ENCODE measurements around the gene HIPK1. TPM values are rescaled to one million over a fixed set of nuclear protein-coding genes. Genes with fewer than 3 reads are reported as not detected.

HIPK1 gene
- total and polyA plus RNA-seq, 2 of the 13 experiments (the other 11 are each of a cell fraction or from before 2014, with no cell fraction given), result 20.8 to 33.4 TPM

- DNase-seq (ENCODE audit: low spot score) (no peak), ATAC-seq (no peak), FAIRE-seq (no peak)
- Histone ChIP-seq H3K9ac (ENCODE audit: insufficient read depth, low read depth, low read length) (no peak overlapping the region), H3K4me3 (replicated peaks in 1 of 3; ENCODE audit: insufficient read depth in 1 of 3, low read depth in 2 of 3, low read length in 3 of 3) (no peak overlapping the region), H3K9me3 (ENCODE audit: low read length) (no peaks in the 10 kb centered on the region), H3K36me3 (replicated peaks in 1 of 2; ENCODE audit: control insufficient read depth in 1 of 2, insufficient read depth in 2 of 2, low read length in 2 of 2) (no peaks in the 10 kb centered on the region), H3K27me3 (ENCODE audit: control insufficient read depth in 1 of 2, insufficient read depth in 2 of 2, low read length in 2 of 2) (no peaks in the 10 kb centered on the region; a peak in 1 of 5 replicates), H2AFZ (ENCODE audit: low read length) (no peak overlapping the region), H4K20me1 (ENCODE audit: insufficient read depth, low read length) (no peaks in the 10 kb centered on the region), H3K27ac (ENCODE audit: extremely low read length, insufficient read depth, low read length) (no peak overlapping the region), H3K4me1 (ENCODE audit: insufficient read depth, low read length) (no peaks in the 10 kb centered on the region), H3K4me2 (ENCODE audit: low read depth, low read length) (no peak overlapping the region), H3K79me2 (ENCODE audit: insufficient read depth, low read length) (no peaks in the 10 kb centered on the region)
- intact Hi-C loops (cut with micrococcal nuclease; ENCODE audit: unreplicated experiment) (no loop called here), in situ Hi-C loops (cut with HindIII; ENCODE audit: extremely low pct_ligation_motif_present, low pct_unique_long_range_greater_than_20kb) (no loop called here)
- ChIA-PET POLR2A (no interaction called here), CTCF (ENCODE audit: low intra/inter-chr PET ratio, low total read pairs) (no interaction called here)
- TF ChIP-seq ZNF563 (CRISPR knock-in tag; IDR thresholded peaks at IDR 0.05) (no peak), ZNF264 (CRISPR knock-in tag; IDR thresholded peaks at IDR 0.05) (no peak), CERS6 (CRISPR knock-in tag; IDR thresholded peaks at IDR 0.05) (no peak), ZNF276 (CRISPR knock-in tag; IDR thresholded peaks at IDR 0.05; ENCODE audit: low read depth) (no peak), ZNF670 (CRISPR knock-in tag; IDR thresholded peaks at IDR 0.05; ENCODE audit: borderline replicate concordance) (no peak), PRPF4 (IDR thresholded peaks at IDR 0.05; ENCODE audit: low read depth, low read length, poor library complexity, severe bottlenecking) (no peak), HOXA9 (CRISPR knock-in tag; IDR thresholded peaks at IDR 0.05; ENCODE audit: borderline replicate concordance) (no peak), PAWR (CRISPR knock-in tag; IDR thresholded peaks at IDR 0.05; ENCODE audit: borderline replicate concordance) (no peak), FIP1L1 (IDR thresholded peaks at IDR 0.05; ENCODE audit: borderline replicate concordance, insufficient read depth, low read depth, low read length) (no peak), MEF2D (CRISPR knock-in tag; IDR thresholded peaks at IDR 0.05) (no peak), MAFG (CRISPR knock-in tag; IDR thresholded peaks at IDR 0.05) (no peak), ZNF460 (CRISPR knock-in tag; IDR thresholded peaks at IDR 0.05; ENCODE audit: borderline replicate concordance) (no peak)
- BruUV-seq (replicated peaks), result no TSS peak
- 40% methylated on average over 6 of the region's 6 CpGs for WGBS (ENCODE audit: low lambda C conversion rate)
Observed at GRCh38 chr1:114026797-114027196, 97.7 kb downstream of the HIPK1 start.

Other genes with a start within 250 kb of the HIPK1 start
- 15.3 and 19.7 TPM in 2 replicates for gene PHTF1, start 169.8 kb upstream of the HIPK1 start, total RNA-seq (2016; rRNA removed; fragmentation: Illumina TruSeq; extraction: Trizol)
- gene PHTF1, start 169.8 kb upstream of the HIPK1 start, polyA plus RNA-seq (2011; rRNA removed), result 5.0 and 5.7 TPM in 2 replicates
- gene RSBN1, start 116.8 kb upstream of the HIPK1 start, total RNA-seq (2016; rRNA removed; fragmentation: Illumina TruSeq; extraction: Trizol), result 10.4 and 13.6 TPM in 2 replicates
- gene RSBN1, start 116.8 kb upstream of the HIPK1 start, polyA plus RNA-seq (2011; rRNA removed), result 6.3 and 8.3 TPM in 2 replicates
- gene PTPN22, start 57.6 kb upstream of the HIPK1 start, total RNA-seq (2016; rRNA removed; fragmentation: Illumina TruSeq; extraction: Trizol), result not detected in 2 replicates
- not detected in 2 replicates for gene PTPN22, start 57.6 kb upstream of the HIPK1 start, polyA plus RNA-seq (2011; rRNA removed)
- 0.27 TPM in 1 of 2 replicates, not detected in the other for gene BCL2L15, start 41.7 kb upstream of the HIPK1 start, total RNA-seq (2016; rRNA removed; fragmentation: Illumina TruSeq; extraction: Trizol)
- gene BCL2L15, start 41.7 kb upstream of the HIPK1 start, polyA plus RNA-seq (2011; rRNA removed), result 0.03 TPM in 2 replicates
- 9.7 and 12.0 TPM in 2 replicates for gene AP4B1, start 24.5 kb upstream of the HIPK1 start, total RNA-seq (2016; rRNA removed; fragmentation: Illumina TruSeq; extraction: Trizol)
- gene AP4B1, start 24.5 kb upstream of the HIPK1 start, polyA plus RNA-seq (2011; rRNA removed), result 7.7 and 8.5 TPM in 2 replicates
- 8.0 and 11.5 TPM in 2 replicates for gene DCLRE1B, start 24.0 kb upstream of the HIPK1 start, total RNA-seq (2016; rRNA removed; fragmentation: Illumina TruSeq; extraction: Trizol)
- gene DCLRE1B, start 24.0 kb upstream of the HIPK1 start, polyA plus RNA-seq (2011; rRNA removed), result 2.3 and 2.7 TPM in 2 replicates
- 2.1 and 5.1 TPM in 2 replicates for gene OLFML3, start 50.1 kb downstream of the HIPK1 start, total RNA-seq (2016; rRNA removed; fragmentation: Illumina TruSeq; extraction: Trizol)
- gene OLFML3, start 50.1 kb downstream of the HIPK1 start, polyA plus RNA-seq (2011; rRNA removed), result 1.4 and 2.0 TPM in 2 replicates
- not detected in 2 replicates for gene SYT6, start 224.5 kb downstream of the HIPK1 start, total RNA-seq (2016; rRNA removed; fragmentation: Illumina TruSeq; extraction: Trizol)
- gene SYT6, start 224.5 kb downstream of the HIPK1 start, polyA plus RNA-seq (2011; rRNA removed), result not detected in 2 replicates